Adrenal gland (tissue), 5 donors: ENCODE data around the gene SRD5A3.

Source experiments
- CTCF ChIP-seq, 6 experiments: fragments of 450-650 bp in 4 of 6; fragments of 200-600 bp in 2 of 6; sonication (generic) in 1 of 6; IDR thresholded peaks; 1 replicate in 5 of 6; 2 replicates in 1 of 6; pipeline versions ENCODE4 v1.5.1 to v1.8.0; 2016 to 2021; ENCODE audit warnings: antibody characterized with exemption in 6 of 6, mild to moderate bottlenecking in 2 of 6, moderate library complexity in 1 of 6
- POLR2A ChIP-seq, 2 donors: fragments of 450-650 bp; IDR thresholded peaks; one replicate each; pipeline ENCODE4 v1.6.1; 2017; ENCODE audit warnings: antibody characterized with exemption in 2 of 2, mild to moderate bottlenecking in 2 of 2, moderate library complexity in 1 of 2
- donor health status: DM: no; HTN: no; CAD: no.

DNA sequence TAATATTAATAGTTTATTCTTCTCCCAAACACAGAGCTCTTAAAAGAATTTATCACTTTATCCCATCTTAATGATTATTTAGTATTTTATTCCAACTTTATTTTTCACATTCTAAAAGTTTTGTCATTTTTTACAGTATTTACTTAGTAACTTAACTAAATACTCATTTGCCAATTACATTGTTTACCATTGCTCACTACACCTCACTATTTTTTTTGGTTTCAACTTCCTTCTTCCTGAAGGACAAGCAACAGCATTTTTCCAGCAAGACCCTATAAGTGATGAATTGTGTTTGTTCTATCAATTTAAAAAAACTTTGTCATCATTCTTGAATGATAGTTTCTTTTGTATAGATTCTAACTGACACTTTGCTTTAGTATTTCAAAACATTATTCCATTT, 19.4 kb upstream of the SRD5A3 start:
- no peak for TF ChIP-seq CTCF (IDR thresholded peaks at IDR 0.05)
- TF ChIP-seq POLR2A (IDR thresholded peaks at IDR 0.05): no peak
